ENCODE results near the gene KCTD1.

KCTD1 gene

GRCh38 chr18:26549263-26550094, 1.1 kb upstream of the KCTD1 start:
- peak; percentile 44 to 47 for DNase-seq

GRCh38 chr18:26547646-26548414, 523 bp downstream of the KCTD1 start:
- DNase-seq: peak; percentile 66 to 77

GRCh38 chr18:26546875-26547645, 1.3 kb downstream of the KCTD1 start:
- DNase-seq: no peak

GRCh38 chr18:26546170-26546874, 2.0 kb downstream of the KCTD1 start:
- DNase-seq: no peak

- no peak for DNase-seq
These were observed 2.8 kb downstream of the KCTD1 start for GRCh38 chr18:26545335-26546123.

- DNase-seq: no peak
These were observed 3.9 kb downstream of the KCTD1 start for GRCh38 chr18:26544451-26544850.

- DNase-seq: no peak
These were observed 5.0 kb downstream of the KCTD1 start for GRCh38 chr18:26543373-26543772.

GRCh38 chr18:26540043-26540628, 8.2 kb downstream of the KCTD1 start:
- DNase-seq: no peak

- DNase-seq: no peak
These were observed 9.8 kb downstream of the KCTD1 start for GRCh38 chr18:26538524-26538923.

- no peak for DNase-seq
These were observed 11.7 kb downstream of the KCTD1 start for GRCh38 chr18:26536664-26537063.

GRCh38 chr18:26536032-26536431, 12.3 kb downstream of the KCTD1 start:
- DNase-seq: no peak

- DNase-seq: no peak
These were observed 12.7 kb downstream of the KCTD1 start for GRCh38 chr18:26535630-26536029.

GRCh38 chr18:26532367-26533340, 15.7 kb downstream of the KCTD1 start:
- no peak for DNase-seq

GRCh38 chr18:26531605-26532298, 16.6 kb downstream of the KCTD1 start:
- no peak for DNase-seq

- no peak for DNase-seq
These were observed 21.5 kb downstream of the KCTD1 start for GRCh38 chr18:26526966-26527234.

- no peak for DNase-seq
These were observed 22.0 kb downstream of the KCTD1 start for GRCh38 chr18:26526128-26526965.

GRCh38 chr18:26524504-26525351, 23.6 kb downstream of the KCTD1 start:
- no peak for DNase-seq

- DNase-seq: no peak
These were observed 24.4 kb downstream of the KCTD1 start for GRCh38 chr18:26524002-26524401.
